Stimulated activated CD4-positive, alpha-beta T cell treated with anti-CD3 and anti-CD28 coated beads, Interleukin-15, amount 100 ng/mL, for 1 hour (primary cell): Measurements from ENCODE around the gene CACNA1I.

Source experiments
- DNase-seq, 2 donors: peaks; one replicate each; pipeline ENCODE4 v3.0.0-alpha.2; 2020; ENCODE audit warnings: low read depth in 1 of 2, low spot score in 1 of 2

The CACNA1I gene

GRCh38 chr22:39686776-39687525, 116.4 kb downstream of the CACNA1I start:
- DNase-seq: no peak

DNA sequence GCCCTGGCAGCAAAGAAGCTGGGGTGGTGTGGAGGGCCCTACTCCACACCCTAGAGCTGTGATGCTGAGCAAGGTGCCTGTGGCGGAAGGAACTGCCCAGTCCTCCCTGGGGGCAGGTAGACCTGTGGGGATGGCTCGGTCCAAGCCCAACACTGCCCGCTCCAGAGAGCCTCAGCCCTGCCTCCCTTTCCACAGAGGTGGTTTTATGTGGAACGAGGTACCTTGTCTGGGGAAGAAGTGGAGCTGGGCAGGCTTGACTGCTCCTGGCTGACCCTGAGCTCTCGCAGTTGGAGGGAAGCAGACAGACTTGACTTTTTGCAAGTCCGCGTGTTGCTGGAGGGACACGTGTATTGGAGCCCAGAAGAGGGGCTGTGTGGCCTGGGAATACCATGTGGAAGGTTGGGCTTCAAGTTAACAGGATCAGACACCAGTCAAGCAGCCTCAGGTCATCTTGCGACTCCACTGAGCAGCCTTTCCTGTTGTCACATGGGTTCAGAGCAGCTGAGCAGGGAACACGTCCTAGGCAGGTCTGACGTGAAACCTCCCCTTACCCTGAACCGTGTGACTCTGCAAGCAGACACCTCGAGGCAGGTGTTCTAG, 117.7 kb downstream of the CACNA1I start:
- DNase-seq: no peak

GRCh38 chr22:39689421-39689820, 118.9 kb downstream of the CACNA1I start:
- no peak for DNase-seq

GRCh38 chr22:39690881-39691605, 120.5 kb downstream of the CACNA1I start:
- peak in 1 of 2 donors; percentile 30 for DNase-seq

- no peak for DNase-seq
Observed at GRCh38 chr22:39693943-39694500, 123.5 kb downstream of the CACNA1I start.

- DNase-seq: no peak
Observed at GRCh38 chr22:39697790-39698430, 127.4 kb downstream of the CACNA1I start.

DNA sequence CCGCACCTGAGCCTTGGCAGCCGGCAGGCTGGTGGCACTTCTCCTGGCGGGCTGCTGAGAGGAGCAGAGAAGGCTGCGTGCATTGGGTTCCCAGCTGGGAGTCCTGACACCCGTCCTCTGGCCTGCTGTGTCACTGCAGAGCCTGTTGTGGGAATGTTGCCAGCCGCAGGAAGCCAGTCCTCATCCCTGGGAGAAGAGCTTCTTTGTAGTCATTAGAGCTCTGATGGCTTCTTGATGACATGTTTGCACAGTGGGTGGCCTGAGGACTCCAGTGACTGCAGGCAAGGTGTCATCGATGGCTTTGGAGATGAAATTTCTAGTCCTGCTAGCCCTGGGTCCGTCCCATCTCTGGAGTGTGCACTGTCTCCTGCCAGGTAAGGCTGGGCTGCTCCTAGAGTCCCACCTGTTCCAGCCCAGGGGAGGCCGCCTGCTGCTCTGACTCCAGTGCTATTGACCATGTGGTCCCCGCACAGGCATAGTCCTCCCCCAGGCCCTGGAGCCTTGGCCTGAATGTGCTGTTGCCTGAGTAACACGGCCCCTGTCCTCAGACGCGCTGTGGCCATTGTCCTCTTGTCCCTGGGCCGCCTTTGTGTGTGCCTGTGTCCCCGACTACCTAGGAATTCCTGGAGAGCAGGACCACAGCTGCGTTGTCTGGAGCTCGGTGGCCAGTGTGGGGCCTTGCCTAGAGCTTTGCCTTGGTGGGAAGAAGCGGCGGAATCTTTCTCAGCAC, 129.2 kb downstream of the CACNA1I start:
- DNase-seq: no peak

DNA sequence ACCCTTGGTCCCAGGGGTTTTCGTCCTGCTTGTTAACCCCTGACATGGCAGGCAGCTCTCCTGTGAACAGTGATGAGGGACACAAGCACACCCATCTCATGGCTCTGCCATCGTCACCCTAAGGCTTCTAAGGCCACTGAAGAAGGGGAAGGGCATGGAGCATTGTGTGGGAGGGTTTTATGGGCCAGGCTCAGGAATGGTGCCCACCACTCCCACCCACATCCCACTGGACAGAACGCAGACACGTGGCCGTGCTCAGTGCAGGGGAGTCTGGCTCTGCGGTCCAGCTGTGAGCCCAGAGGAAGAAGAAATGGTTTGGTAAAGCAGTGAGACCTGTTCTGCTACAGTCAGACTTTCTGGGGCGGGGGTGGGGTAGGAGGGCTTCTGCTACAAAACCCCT, 130.0 kb downstream of the CACNA1I start:
- DNase-seq: no peak

GRCh38 chr22:39703091-39703490, 132.5 kb downstream of the CACNA1I start:
- no peak for DNase-seq

DNA sequence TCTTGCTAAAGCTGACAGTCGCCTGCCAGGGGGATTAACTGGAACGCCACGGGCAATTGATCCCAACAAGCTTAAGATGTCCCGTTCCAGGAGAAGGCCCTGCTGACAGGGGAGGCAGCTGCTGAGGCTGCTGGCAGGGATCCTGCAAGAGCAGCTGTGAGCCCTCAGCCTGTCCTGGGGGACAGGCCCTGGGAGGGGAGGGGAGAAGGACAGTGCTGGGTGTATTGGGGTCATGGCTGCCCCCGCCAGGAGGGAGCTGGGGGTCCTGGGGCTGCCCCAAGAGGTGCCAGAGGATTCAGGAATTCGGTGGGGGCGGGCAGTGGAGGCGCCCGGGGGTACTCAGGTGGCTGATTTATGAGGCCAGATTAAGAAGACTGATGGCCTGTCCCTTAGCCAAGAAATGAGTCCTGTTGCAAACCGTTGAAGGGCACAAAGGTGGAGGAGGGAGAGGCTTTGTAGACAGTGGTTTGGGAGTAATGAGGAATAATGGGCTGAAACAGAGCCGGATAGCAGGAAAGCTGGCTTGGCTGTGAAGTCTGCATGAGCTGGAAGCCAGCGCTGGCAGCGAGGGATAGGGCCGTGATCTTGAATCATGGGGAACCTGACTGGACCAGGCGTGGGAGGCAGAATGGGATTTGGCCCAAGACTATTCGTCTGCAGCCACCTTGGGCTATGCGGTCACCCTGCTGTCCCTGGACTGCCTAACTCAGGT, 133.5 kb downstream of the CACNA1I start:
- no peak for DNase-seq

DNA sequence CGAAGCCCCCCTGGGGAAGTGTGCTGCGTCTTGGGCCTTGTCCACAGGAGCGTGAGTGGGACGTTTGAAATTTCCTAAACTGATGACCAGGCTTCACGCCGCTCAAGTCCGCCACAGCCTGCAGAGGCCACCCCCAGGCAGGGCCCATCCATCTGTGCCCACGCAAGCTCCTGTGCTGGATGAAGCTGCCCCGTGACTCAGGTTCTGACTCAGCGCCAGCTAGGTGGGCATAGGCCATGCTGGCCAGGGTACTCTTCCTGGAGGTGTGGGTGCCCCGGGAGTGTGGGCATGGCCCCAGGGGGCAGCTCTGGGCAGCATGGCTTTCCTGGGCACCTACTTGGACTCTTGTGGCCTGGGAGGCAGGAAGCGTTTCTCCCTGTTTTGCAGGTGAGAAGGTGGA, 134.8 kb downstream of the CACNA1I start:
- no peak for DNase-seq

- no peak for DNase-seq
Observed at GRCh38 chr22:39706376-39707140, 136.0 kb downstream of the CACNA1I start.

GRCh38 chr22:39707351-39707750, 136.8 kb downstream of the CACNA1I start:
- no peak for DNase-seq

GRCh38 chr22:39707816-39708215, 137.3 kb downstream of the CACNA1I start:
- DNase-seq: no peak

- DNase-seq: no peak
Observed at GRCh38 chr22:39710380-39711150, 140.0 kb downstream of the CACNA1I start.

DNA sequence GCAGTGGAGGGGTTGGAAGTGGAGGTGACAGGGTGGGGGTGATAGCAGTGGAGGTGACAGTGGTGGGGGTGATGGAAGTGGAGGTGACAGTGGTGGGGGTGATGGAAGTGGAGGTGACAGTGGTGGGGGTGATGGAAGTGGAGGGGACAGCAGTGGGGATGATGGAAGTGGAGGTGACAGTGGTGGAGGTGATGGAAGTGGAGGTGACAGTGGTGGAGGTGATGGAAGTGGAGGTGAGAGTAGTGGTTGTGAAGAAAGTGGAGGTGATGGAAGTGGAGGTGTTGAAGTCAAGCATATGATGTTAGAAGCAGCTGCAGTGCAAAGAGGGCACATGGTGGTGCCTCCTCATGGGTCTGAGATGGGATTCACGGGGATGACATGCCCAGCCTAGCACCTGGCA, 141.5 kb downstream of the CACNA1I start:
- no peak for DNase-seq

DNA sequence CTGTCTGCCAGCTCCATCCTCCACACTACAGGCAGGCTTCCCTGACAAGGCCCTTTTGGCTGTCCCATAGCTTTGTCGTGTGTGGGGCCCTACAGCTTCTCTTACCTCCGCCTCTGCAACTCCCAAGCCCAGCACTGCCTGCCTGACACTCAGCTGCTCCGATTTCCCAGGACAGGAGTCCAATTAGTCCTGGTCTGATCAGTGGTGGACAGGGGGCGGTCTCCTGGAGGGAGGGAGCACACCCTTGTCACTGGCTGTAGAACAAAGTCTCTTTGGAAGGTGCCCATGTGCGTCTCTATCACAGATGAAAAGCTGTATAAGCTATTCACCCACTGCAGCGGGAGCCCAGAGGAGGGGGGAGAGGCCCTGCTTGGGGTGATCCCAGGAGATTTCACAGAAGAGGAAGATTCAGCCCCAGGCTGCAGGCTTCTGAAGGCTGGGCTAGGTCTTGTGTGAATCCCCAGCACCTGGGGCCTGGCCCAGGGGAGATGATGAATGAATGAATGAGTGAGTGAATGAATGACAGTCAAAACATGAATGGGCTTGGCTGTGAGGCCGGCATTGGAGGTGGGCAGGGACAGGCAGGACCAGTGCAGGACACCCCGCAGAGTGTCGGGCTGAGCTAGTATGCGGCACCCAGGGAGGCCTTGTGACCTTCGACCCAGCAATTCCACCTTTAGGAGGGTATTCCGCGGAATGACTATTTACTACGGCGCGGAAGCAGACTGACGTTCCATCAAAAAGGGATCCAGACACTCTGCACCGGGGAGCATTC, 142.4 kb downstream of the CACNA1I start:
- DNase-seq: no peak

- DNase-seq: no peak
Observed at GRCh38 chr22:39713799-39714290, 143.3 kb downstream of the CACNA1I start.
